ENCODE results near the gene TSEN2. TPM values are rescaled to one million over a fixed set of nuclear protein-coding genes. Genes with fewer than 3 reads are reported as not detected.
A peak's percentile ranks its signal among the peaks of the same experiment; 100 is the strongest.

TSEN2 gene
- polyA plus RNA-seq, 3 donors: 3.2 to 7.3 (median 3.9) TPM

DNA sequence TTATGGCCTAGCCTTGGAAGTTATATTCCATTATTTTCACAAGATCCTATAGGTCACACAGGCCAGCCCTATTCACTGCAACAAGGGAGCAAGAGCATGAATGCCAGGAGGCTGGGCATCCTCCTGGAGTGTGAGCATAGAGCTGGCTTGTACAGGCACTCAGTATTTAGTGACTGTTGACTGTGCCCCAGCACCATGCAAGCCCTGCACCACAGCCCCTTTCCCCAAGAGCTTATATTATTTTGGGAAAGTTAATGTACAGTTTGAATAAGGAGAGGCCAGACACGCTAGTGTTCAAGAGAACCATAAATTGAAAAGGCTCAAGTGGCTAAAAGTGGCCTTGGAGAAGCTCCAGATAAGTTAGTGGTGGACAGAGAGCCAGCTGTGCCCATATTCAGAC lies 32.3 kb upstream of the TSEN2 start:
- DNase-seq: no peak
- H3K27me3 ChIP-seq (ENCODE audit: control insufficient read depth in 2 of 2, insufficient read depth in 2 of 2, low read length in 2 of 2): no peaks in the 10 kb centered on the region
- Mint-ChIP-seq H3K4me3 (no peak overlapping the region), H3K27ac (peak overlapping the region in 2 of 7 donors; percentile 0 to 61), H3K9me3 (peaks cover 0 to 10% (median 4%) of the 10 kb centered on the region in 7 donors), H3K27me3 (ENCODE audit: low read depth in 3 of 3) (peaks cover 0 to 7% (median 2%) of the 10 kb centered on the region in 3 donors), H3K4me1 (peaks cover 27% of the 10 kb centered on the region), H3K36me3 (no peaks in the 10 kb centered on the region)
- no peaks in the 10 kb centered on the region for H4K20me1 ChIP-seq (ENCODE audit: insufficient read depth, low read length)
- H3K36me3 ChIP-seq (replicated peaks in 1 of 2; ENCODE audit: control insufficient read depth in 1 of 2, insufficient read depth in 2 of 2, low read length in 2 of 2): no peaks in the 10 kb centered on the region
- no peaks in the 10 kb centered on the region for H3K79me2 ChIP-seq (ENCODE audit: insufficient read depth, low read length)
- no peak overlapping the region for H3K4me2 ChIP-seq (replicated peaks; ENCODE audit: extremely low read depth, low read length, poor library complexity, severe bottlenecking)
- TF ChIP-seq, protein P1, sequence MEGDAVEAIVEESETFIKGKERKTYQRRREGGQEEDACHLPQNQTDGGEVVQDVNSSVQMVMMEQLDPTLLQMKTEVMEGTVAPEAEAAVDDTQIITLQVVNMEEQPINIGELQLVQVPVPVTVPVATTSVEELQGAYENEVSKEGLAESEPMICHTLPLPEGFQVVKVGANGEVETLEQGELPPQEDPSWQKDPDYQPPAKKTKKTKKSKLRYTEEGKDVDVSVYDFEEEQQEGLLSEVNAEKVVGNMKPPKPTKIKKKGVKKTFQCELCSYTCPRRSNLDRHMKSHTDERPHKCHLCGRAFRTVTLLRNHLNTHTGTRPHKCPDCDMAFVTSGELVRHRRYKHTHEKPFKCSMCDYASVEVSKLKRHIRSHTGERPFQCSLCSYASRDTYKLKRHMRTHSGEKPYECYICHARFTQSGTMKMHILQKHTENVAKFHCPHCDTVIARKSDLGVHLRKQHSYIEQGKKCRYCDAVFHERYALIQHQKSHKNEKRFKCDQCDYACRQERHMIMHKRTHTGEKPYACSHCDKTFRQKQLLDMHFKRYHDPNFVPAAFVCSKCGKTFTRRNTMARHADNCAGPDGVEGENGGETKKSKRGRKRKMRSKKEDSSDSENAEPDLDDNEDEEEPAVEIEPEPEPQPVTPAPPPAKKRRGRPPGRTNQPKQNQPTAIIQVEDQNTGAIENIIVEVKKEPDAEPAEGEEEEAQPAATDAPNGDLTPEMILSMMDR (IDR thresholded peaks at IDR 0.05): no peak
- peaks cover 12 to 27% of the 10 kb centered on the region in 2 donors for H3K4me1 ChIP-seq (ENCODE audit: control insufficient read depth in 1 of 2, insufficient read depth in 2 of 2, low read length in 2 of 2)
- WGBS (ENCODE audit: insufficient coverage): 100% methylated on average over 1 of the region's 1 CpG
- H3K9ac ChIP-seq (ENCODE audit: insufficient read depth, low read length, poor library complexity, severe bottlenecking): no peak overlapping the region
- H3K4me3 ChIP-seq (replicated peaks in 1 of 3; ENCODE audit: low read depth in 2 of 3, low read length in 3 of 3): no peak overlapping the region
- H2AFZ ChIP-seq (ENCODE audit: insufficient read depth, low read depth, low read length, poor library complexity, severe bottlenecking): no peak overlapping the region
- peaks cover 0 to 6% of the 10 kb centered on the region in 2 donors for H3K9me3 ChIP-seq (replicated peaks in 1 of 2; ENCODE audit: control insufficient read depth in 1 of 2, insufficient read depth in 1 of 2, low read length in 2 of 2)
- intact Hi-C loops (cut with micrococcal nuclease): loop anchor here (10.0 kb wide), 2 partner anchors 87 to 177 kb away; no protein-coding TSS in a partner anchor
- H3K27ac ChIP-seq (ENCODE audit: low read depth in 1 of 2, low read length in 2 of 2): no peak overlapping the region

DNA sequence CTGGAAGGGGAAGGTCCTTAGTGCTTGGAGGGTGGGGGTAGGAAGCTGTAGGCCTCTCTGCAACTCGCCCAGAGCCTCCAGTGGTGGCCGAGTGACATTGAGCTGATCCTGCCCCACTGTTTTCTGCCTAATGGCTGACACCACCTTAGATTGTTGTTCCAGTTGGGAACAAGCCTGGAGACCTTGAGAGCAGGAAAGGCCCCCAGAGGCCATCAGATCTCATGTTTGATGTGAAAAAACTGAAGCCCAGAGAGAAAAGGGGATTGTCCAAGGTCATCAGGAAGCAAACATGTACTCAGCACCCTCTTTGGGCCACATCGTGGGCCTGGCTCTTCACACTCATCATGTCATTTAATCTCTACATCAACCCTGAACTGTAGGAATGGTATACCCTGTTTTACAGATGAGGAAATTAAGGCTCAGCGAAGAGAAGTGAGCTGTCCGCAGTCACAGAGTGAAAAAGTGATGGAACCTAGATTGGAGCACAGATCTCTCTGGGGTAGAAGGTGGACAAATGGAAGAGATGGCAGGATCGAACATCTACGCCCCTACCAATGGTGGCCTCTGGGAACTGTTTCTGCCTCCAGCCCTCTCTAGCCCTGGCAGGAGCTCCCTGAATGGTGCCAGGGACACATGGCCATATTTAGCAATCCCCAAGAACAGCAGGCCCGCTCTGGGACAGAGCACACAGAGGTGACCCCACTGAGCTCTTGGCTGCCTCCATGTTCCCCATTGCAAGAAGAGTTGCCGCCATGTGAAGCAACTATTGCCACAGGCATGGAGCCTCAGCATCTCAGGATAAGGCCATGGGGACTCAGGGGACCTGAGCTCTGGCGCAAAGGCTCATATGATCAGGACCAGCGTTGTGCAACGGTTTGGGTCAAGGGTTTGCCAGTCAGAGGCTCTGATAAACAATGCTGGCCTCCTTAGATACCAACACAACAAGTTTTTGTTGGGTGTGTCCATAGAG lies 31.6 kb upstream of the TSEN2 start:
- Histone ChIP-seq H3K9me3 (replicated peaks in 1 of 2; ENCODE audit: control insufficient read depth in 1 of 2, insufficient read depth in 1 of 2, low read length in 2 of 2) (peaks cover 0 to 6% of the 10 kb centered on the region in 2 donors), H3K4me2 (replicated peaks; ENCODE audit: extremely low read depth, low read length, poor library complexity, severe bottlenecking) (no peak overlapping the region), H3K36me3 (replicated peaks in 1 of 2; ENCODE audit: control insufficient read depth in 1 of 2, insufficient read depth in 2 of 2, low read length in 2 of 2) (no peaks in the 10 kb centered on the region), H2AFZ (ENCODE audit: insufficient read depth, low read depth, low read length, poor library complexity, severe bottlenecking) (no peak overlapping the region), H4K20me1 (ENCODE audit: insufficient read depth, low read length) (no peaks in the 10 kb centered on the region), H3K27me3 (ENCODE audit: control insufficient read depth in 2 of 2, insufficient read depth in 2 of 2, low read length in 2 of 2) (no peaks in the 10 kb centered on the region), H3K9ac (ENCODE audit: insufficient read depth, low read length, poor library complexity, severe bottlenecking) (no peak overlapping the region), H3K79me2 (ENCODE audit: insufficient read depth, low read length) (no peaks in the 10 kb centered on the region), H3K27ac (ENCODE audit: low read depth in 1 of 2, low read length in 2 of 2) (no peak overlapping the region), H3K4me1 (ENCODE audit: control insufficient read depth in 1 of 2, insufficient read depth in 2 of 2, low read length in 2 of 2) (peaks cover 12 to 27% of the 10 kb centered on the region in 2 donors), H3K4me3 (replicated peaks in 1 of 3; ENCODE audit: low read depth in 2 of 3, low read length in 3 of 3) (no peak overlapping the region)
- Mint-ChIP-seq H3K27ac (peak overlapping the region in 2 of 7 donors; percentile 31 to 48), H3K4me3 (no peak overlapping the region), H3K27me3 (ENCODE audit: low read depth in 3 of 3) (peaks cover 0 to 7% (median 2%) of the 10 kb centered on the region in 3 donors), H3K4me1 (peaks cover 27% of the 10 kb centered on the region), H3K36me3 (no peaks in the 10 kb centered on the region), H3K9me3 (peaks cover 0 to 9% (median 4%) of the 10 kb centered on the region in 7 donors)
- TF ChIP-seq, protein P1 (IDR thresholded peaks at IDR 0.05): no peak
- intact Hi-C loops (cut with micrococcal nuclease): loop anchor here (10.0 kb wide), 2 partner anchors 88 to 178 kb away; no protein-coding TSS in a partner anchor
- DNase-seq: peak in 2 of 3 donors; percentile 29 to 34
- 95% methylated on average over 7 of the region's 12 CpGs for WGBS (ENCODE audit: insufficient coverage)

Measured in CD14-positive monocyte (primary cell).